IPS-NIHi7 (cell line): ENCODE data around the gene VDAC2.
"Not testable (repeated sequence)": the region's sequence is repeated elsewhere in the genome, so short reads cannot be mapped to it uniquely, and the experiment has no call there.

ENCODE experiments used
- DNase-seq: peaks from one replicate; pipeline ENCODE4 v3.0.0; 2012; ENCODE audit warnings: mixed read lengths; ENCODE audit errors: extremely low spot score

VDAC2 gene

GRCh38 chr10:75199949-75200348 is 10.6 kb upstream of the VDAC2 start:
- not testable (repeated sequence) for DNase-seq

DNA sequence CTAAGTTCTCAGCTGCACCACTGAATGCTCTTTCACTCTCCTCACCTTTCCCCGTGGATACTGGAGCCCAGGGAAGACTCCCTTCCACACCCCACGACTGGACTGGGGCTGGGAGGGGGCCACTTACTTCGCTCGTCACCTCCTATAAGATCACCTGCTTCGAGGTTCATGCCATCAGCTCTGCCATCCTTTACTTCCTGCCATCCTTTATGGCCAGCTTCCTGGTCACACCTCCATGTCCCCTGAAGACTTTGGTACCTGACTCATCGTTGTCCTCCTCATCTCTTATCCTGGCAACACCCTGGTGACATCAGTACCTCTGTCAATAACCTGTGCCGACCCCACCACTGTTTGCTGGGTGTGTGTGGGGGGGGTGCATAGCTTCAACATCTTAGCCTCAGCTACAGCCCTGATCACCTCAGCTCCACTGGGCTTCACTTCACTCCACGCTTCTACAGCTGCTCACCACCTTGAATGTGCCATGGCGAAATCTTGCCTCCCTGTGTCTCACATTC is 8.7 kb upstream of the VDAC2 start:
- no peak for DNase-seq

DNA sequence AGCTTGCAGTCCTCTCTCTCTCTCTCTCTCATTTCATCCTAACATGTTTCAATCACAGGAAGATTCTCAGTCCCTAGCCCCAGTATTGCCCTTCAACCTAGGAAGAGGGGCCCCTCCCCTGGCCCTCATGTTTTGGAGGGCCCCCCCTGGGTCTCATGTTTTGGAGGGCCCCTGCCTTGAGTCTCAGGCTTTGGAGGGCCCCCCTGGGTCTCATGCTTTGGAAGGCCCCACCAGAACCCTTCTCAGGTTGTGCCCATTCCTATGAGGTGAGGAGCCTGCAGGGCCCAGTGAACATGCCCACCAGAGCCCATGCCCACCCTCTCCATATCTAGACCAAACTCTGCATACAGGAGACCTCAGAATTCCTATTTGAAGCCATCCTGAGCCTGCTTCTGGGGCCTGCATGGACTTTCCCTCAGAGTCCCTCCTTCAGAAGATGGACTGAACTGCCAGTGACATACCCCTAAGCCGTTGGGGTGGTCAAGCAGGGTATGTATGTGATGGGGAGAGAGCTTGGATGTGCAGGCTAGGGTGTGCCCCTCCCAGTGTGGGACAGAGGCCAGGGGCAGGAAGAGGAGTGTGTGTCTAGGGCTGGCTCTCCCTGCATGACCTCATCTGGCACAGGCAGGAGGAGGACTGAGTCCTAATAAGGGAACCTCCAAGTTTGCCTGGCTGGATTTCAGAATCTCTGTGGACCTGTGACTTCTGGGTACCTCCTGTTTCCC is 8.1 kb upstream of the VDAC2 start:
- no peak for DNase-seq

DNA sequence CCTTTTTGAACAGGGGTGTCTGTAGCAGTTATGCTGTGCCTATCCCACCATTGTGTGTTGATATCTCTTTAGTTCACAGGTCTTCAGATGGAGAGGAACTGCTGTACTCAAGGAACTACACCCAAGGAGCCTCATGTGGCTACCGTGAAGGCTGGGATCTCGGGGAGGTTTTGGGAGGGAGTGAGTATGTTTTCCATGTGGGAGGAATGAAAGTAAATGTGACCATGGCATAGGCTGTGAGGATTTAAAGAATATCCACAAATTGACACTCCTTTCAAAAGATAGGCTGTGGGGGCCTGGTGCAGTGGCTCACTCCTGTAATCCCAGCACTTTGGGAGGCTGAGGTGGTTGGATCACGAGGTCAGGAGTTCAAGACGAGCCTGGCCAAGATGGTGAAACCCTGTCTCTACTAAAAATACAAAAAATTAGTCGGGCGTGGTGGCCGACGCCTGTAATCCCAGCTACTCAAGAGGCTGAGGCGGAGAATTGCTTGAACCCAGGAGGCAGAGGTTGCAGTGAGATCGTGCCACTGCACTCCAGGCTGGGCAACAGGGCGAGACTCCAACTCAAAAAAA is 7.5 kb upstream of the VDAC2 start:
- not testable (repeated sequence) for DNase-seq

- DNase-seq, result no peak
Measured at GRCh38 chr10:75203724-75204123, 6.9 kb upstream of the VDAC2 start.

DNA sequence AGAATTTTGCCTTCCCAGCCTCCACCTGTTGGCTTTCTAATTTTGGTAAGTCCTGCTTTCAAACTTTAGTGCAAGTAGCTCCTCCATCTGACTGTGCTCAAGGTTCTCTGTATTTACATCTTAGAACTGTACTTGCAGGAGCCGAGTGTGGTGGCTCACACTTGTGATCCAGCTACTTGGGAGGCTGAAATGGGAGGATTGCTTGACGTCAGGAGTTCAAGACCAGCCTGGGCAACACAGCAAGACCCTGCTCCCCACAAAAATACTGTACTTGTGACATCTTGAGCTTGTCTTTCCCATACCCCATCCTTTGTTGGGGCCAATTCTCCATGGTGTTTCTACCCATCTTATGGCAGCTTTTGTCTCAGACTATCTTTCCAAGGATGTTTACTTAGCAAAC is 4.7 kb upstream of the VDAC2 start:
- DNase-seq, result no peak

- DNase-seq, result not testable (repeated sequence)
Measured at GRCh38 chr10:75206638-75207037, 4.0 kb upstream of the VDAC2 start.

GRCh38 chr10:75207079-75207856 is 3.3 kb upstream of the VDAC2 start:
- DNase-seq, result no peak

GRCh38 chr10:75207857-75208144 is 2.8 kb upstream of the VDAC2 start:
- DNase-seq, result no peak

DNA sequence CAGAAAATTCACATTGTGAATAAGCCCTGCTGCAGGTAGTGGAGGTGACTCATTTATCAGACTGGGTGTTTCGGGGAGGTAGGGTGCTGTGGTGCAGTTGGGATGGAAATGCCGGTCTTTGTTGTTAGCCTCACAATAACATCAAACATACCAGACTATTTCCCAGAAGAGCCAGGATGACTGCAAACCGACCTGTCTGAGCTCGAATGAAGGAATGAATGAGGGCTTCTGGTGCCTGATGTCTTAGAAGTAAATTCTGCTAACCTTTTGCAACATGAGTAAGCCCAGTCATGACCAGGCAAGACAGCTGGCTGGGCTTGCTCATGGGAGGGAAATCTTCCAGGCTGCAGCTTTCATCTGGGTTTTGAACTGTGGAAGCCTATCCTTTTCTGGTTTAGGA is 2.4 kb upstream of the VDAC2 start:
- no peak for DNase-seq

DNA sequence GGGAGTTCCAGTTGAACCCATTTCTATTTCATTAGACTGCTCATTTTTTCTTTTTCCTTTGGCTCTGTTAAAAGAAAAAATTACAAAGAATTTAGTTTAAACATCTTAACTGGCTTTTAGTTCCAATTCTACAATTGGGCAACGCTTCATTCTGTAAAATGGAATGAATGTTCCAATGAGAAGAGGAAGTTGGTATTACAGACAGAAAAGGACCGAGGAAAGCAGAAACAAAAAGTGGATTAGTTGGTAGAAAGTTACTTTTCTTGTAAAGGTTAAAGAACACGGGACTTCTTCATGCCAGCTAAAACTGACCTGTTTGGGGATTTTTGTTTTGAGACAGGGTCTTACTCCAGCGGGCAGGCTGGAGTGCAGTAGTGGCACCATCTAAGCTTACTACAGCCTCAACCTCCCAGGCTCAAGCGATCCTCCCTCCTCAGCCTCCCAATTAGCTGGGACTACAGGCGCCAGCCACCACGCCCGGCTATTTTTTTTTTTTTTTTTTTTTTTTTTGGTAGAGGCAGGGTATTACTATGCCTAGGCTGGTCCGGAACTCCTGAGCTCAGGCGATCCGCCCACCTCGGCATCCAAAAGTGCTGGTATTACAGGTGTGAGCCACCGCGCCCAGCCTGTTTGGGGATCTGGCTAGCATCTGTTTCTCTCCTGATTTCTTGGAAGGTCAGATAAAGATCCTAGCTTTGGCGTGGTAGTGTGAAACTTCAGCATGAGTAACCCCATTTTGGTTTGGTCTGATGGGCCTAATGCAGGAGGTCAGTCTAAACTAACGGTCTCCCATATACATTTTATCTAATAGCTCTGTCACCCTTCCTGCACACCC is 1.3 kb upstream of the VDAC2 start:
- no peak for DNase-seq

DNA sequence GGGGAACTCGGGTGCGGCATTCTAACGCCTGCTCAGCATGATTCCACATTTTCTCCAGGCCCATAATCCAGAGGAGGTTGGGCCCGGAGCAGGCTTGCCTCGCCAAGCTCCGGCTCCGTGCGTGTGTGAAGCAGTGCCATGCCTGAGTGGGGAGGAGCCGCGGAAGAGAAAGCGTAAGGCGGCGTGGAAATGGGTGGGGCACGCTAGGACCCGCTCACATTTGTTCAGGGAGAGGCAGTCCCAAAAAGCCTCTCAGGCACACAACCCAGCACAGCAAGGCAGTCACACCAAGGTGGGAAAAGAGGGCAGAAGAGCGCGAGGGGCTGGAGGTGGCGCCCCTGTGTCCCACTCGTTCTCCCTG is 695 bp upstream of the VDAC2 start:
- no peak for DNase-seq

DNA sequence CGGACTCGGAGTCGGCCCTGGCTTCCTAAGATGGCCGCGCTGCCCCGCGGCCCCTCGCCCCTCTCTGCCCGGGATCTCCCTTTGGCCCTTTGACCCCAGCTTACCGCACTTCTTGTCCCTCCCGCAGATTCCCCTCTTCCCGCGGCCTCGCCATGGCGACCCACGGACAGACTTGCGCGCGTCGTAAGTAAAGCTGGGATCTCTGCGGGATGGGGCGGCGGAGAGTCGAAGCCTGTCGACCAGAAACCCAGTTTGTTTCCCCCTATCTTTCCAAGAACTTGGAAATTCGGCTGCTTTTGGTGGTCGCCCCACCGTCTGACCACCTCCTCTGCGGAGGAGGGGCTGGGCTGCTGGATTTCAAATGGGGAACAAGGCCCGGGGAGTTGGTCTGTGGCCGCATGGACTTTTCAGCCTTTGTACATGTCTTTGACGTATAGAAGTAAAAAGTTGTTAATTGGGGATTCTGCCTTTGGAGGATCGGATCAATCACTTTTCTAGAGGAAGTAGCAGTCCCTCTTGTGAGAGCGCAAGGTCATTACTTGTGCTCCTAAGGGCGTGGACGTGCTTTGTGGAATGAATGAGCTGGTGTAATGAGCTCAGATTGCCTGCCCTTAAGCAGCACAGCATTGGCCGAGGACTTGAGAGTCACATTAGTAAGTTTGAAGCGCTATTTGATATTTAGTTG is 553 bp downstream of the VDAC2 start:
- peak; percentile 40 for DNase-seq

- DNase-seq, result no peak
Measured at GRCh38 chr10:75212343-75212742, 1.7 kb downstream of the VDAC2 start.

DNA sequence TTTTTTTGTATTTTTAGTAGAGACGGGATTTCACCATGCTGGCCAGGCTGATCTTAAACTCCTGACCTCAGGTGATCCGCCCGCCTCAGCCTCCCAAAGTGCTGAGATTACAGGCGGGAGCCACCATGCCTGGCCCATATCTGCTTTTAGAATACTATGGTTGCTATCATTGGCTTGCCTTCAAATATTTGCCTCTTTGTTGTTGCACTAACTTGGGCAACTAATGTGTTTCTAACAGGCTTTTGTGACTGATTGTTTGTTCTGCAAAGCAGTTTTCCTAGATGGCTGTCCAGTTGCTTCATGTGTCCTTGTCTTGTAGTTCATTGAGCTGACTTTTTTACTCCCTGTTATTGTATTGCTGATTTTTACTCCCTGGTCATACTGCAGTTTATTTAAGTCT is 9.7 kb downstream of the VDAC2 start:
- no peak for DNase-seq

DNA sequence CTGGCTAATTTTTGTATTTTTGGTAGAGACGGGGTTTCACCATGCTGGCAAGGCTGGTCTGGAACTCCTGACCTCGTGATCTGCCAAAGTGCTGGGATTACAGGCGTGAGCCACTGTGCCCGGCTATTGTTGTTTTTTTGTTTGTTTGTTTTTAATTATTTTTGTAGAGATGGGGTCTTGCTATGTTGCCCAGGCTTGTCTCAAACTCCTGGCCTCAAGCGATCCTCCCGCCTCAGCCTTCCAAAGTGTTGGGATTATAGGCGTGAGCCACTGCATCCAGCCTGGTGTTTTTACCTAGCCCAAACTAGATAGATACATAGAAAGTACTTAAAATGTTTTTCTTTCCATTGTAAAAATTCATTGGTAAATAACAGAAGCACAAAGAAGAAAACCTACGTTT is 10.9 kb downstream of the VDAC2 start:
- not testable (repeated sequence) for DNase-seq

DNA sequence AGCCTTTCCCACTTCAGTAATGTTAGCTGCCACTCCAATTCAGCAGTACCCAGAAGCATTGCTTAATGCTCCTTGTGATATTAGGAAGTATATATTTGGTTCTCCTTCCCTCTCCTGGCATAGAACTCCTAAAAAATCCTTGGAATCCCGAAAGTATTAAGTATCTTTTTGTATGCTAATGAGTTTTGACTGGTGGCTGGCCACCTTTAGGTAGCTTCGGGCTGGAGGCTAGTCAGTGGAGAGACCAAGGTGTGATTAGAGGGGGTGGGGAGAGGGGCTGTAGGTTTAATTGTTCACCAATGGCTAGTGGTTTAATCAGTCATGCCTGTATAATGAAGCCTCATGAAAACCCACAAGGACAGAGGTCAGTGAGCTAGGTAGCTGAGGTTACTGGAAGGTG is 12.9 kb downstream of the VDAC2 start:
- peak; percentile 58 for DNase-seq

- DNase-seq, result no peak
Measured at GRCh38 chr10:75226095-75226494, 15.5 kb downstream of the VDAC2 start.

DNA sequence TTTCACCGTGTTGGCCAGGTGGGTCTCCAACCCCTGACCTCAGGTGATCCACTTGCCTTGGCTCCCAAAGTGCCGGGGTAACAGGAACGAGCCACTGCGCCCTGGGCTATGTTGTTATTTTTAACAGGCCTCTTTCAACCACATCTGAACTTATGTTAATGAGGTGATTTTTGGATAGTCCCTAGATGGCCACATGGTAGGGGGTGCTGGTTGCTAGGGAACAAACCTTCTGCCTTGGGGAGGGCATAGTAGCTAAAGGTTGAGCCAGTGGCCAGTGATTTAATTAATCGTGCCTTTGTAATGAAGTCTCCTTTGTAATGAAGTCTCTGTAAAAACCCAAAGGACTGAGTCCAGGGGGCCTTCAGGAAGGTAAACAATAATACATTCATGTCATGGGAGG is 16.1 kb downstream of the VDAC2 start:
- DNase-seq, result no peak

DNA sequence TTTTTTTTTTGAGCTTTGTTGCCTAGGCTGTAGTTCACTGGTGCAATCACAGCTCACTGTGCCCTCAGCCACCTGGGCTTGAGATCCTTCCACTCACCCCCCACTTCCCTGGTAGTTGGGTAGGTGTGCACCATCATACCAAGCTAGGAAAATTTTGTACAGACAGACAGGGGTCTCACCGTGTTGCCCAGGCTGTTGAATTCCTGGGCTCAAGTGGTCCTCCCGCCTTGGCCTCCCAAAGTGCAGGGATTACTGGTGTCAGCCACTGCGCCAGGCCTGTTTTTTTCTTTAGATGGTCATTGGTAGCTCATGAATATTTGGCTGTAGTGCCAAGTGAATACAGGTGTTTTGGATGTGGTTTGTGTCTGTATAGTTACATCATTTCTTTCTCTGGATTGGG is 17.7 kb downstream of the VDAC2 start:
- DNase-seq, result no peak

GRCh38 chr10:75228834-75229233 is 18.2 kb downstream of the VDAC2 start:
- DNase-seq, result no peak

DNA sequence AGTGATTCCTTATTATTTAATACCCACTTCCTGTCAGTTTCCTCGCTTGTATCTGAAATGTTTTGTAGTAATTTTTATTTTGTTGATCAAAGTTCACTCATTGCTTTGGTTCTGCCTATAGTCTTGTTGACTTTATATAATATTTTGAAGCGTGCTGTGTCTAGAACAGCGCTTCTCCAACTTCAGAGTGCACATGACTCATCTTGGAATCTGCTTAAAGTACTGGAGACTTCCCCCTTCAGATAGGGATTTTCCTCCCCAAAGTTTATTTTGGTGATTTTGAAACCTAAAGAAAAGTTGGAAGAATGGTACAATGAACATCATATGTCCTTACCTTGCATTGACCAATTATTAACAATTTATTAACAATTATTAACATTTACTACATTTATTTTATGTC is 19.4 kb downstream of the VDAC2 start:
- no peak for DNase-seq
